A549 treated with RU486 at 1 μM for 4 hours (cell line): ENCODE data around the gene CAMK2N2. TPM values are rescaled to one million over a fixed set of nuclear protein-coding genes. Genes with fewer than 3 reads are reported as not detected.

Experiments used
- total RNA-seq: library from RNA; stranded (reverse); fragments of 200-300 nt; extraction: Qiagen RNA extraction; gene quantifications from 5 replicates; pipeline ENCODE4 v1.2.3, GENCODE V29; 2022; ENCODE audit warnings: low read depth

The CAMK2N2 gene
- 0.72 to 1.6 TPM (median 1.3 TPM) in 5 replicates for total RNA-seq

GRCh38 chr3:184261270-184261853 lies at the start of gene CAMK2N2:
TSS of gene CAMK2N2 (minus strand) at chr3:184261553. CDS start at chr3:184261285, 268 bp downstream.

GRCh38 chr3:184298759-184299487 lies 37.6 kb upstream of the CAMK2N2 start, which contains the start of gene PSMD2:
TSS of gene PSMD2 (plus strand) at chr3:184299241. CDS start at chr3:184299267, 26 bp downstream.

GRCh38 chr3:184275961-184276910 lies 14.9 kb upstream of the CAMK2N2 start, which contains the start of gene ECE2:
TSS of gene ECE2 (plus strand) at chr3:184276022. CDS start at chr3:184276154, 132 bp downstream.

GRCh38 chr3:184249412-184250166 lies 11.8 kb downstream of the CAMK2N2 start, which contains the start of gene EEF1AKMT4:
TSS of gene EEF1AKMT4 (plus strand) at chr3:184249672. CDS start at chr3:184249695, 23 bp downstream.

GRCh38 chr3:184248454-184249411 lies 12.6 kb downstream of the CAMK2N2 start, which contains the start of gene ALG3:
TSS of gene ALG3 (minus strand) at chr3:184248962. CDS start at chr3:184248940, 22 bp downstream.

GRCh38 chr3:184229394-184230080 lies 31.8 kb downstream of the CAMK2N2 start, which contains the start of gene VWA5B2:
TSS of gene VWA5B2 (plus strand) at chr3:184229585. CDS start at chr3:184230529, 944 bp downstream.

Other genes starting within 250 kb of the CAMK2N2 start
- gene ABCC5, start 243.7 kb downstream of the CAMK2N2 start, total RNA-seq, result 11.0 to 14.3 TPM (median 13.7 TPM) in 5 replicates
- gene HTR3D, start 229.8 kb downstream of the CAMK2N2 start, total RNA-seq, result not detected in 5 replicates
- gene HTR3C, start 208.5 kb downstream of the CAMK2N2 start, total RNA-seq, result not detected in 5 replicates
- gene HTR3E, start 164.5 kb downstream of the CAMK2N2 start, total RNA-seq, result not detected in 5 replicates
- 27.3 to 30.4 TPM (median 28.5 TPM) in 5 replicates for gene EIF2B5, start 126.2 kb downstream of the CAMK2N2 start, total RNA-seq
- gene DVL3, start 106.2 kb downstream of the CAMK2N2 start, total RNA-seq, result 17.4 to 26.4 TPM (median 25.2 TPM) in 5 replicates
- gene AP2M1, start 86.7 kb downstream of the CAMK2N2 start, total RNA-seq, result 292 to 335 TPM (median 319 TPM) in 5 replicates
- gene ABCF3, start 75.4 kb downstream of the CAMK2N2 start, total RNA-seq, result 33.3 to 36.1 TPM (median 34.4 TPM) in 5 replicates
- gene VWA5B2, start 32.0 kb downstream of the CAMK2N2 start, total RNA-seq, result 0.24 to 0.54 TPM (median 0.44 TPM) in 5 replicates
- 54.1 to 81.7 TPM (median 74.6 TPM) in 5 replicates for gene ALG3, start 12.6 kb downstream of the CAMK2N2 start, total RNA-seq
- gene EEF1AKMT4, start 11.9 kb downstream of the CAMK2N2 start, total RNA-seq, result 8.7 to 14.7 TPM (median 12.7 TPM) in 5 replicates
- not detected in 5 replicates for gene ECE2, start 14.5 kb upstream of the CAMK2N2 start, total RNA-seq
- gene PSMD2, start 37.7 kb upstream of the CAMK2N2 start, total RNA-seq, result 323 to 418 TPM (median 327 TPM) in 5 replicates
- 253 to 285 TPM (median 259 TPM) in 5 replicates for gene EIF4G1, start 53.1 kb upstream of the CAMK2N2 start, total RNA-seq
- 7.5 to 11.3 TPM (median 10.3 TPM) in 5 replicates for gene FAM131A, start 76.0 kb upstream of the CAMK2N2 start, total RNA-seq
- 4.1 to 6.6 TPM (median 5.4 TPM) in 5 replicates for gene CLCN2, start 100.1 kb upstream of the CAMK2N2 start, total RNA-seq
- gene POLR2H, start 100.2 kb upstream of the CAMK2N2 start, total RNA-seq, result 72.7 to 79.0 TPM (median 75.1 TPM) in 5 replicates
- not detected in 5 replicates for gene THPO, start 116.7 kb upstream of the CAMK2N2 start, total RNA-seq
- 0.11 to 0.37 TPM (median 0.27 TPM) in 5 replicates for gene CHRD, start 118.5 kb upstream of the CAMK2N2 start, total RNA-seq